H1 (cell line): ENCODE data around the gene CKAP2L.

Experiments used
- BRCA1 ChIP-seq: IDR thresholded peaks from 2 replicates; pipeline ENCODE4 v1.6.1; 2012; ENCODE audit warnings: low read depth, low read length, improper control_type of control experiment
- EP300 ChIP-seq, 2 experiments: IDR thresholded peaks; 1 replicate in 1 of 2; 2 replicates in 1 of 2; pipeline ENCODE4 v1.6.1; 2011 to 2012; ENCODE audit warnings: low read depth in 2 of 2, low read length in 2 of 2, mild to moderate bottlenecking in 2 of 2, borderline replicate concordance in 1 of 2, inconsistent platforms in 1 of 2, moderate library complexity in 1 of 2
- EZH2 ChIP-seq: fragments of 200-600 bp; sonication (generic); IDR thresholded peaks from 2 replicates; pipeline ENCODE4 v1.7.1; 2012; ENCODE audit warnings: low read depth, mild to moderate bottlenecking, moderate library complexity, low read length, inconsistent platforms; ENCODE audit not compliant: severe bottlenecking
- POLR2AphosphoS5 ChIP-seq: IDR thresholded peaks from 2 replicates; pipeline ENCODE4 v1.6.1; 2011; ENCODE audit warnings: low read depth, low read length
- TCF12 ChIP-seq: IDR thresholded peaks from 2 replicates; pipeline ENCODE4 v1.6.1; 2011; ENCODE audit warnings: low read depth, mild to moderate bottlenecking, low read length
- ZNF274 ChIP-seq: IDR thresholded peaks from 2 replicates; pipeline ENCODE4 v1.7.0; 2012; ENCODE audit warnings: low read length, borderline replicate concordance; ENCODE audit errors: extremely low read depth
- TF ChIP-seq, protein P1 (sequence below): IDR thresholded peaks from 2 replicates; pipeline ENCODE4 v1.6.1; 2012; ENCODE audit warnings: inconsistent platforms
- TF ChIP-seq, protein P2 (sequence below), 3 experiments: IDR thresholded peaks; 1 replicate in 2 of 3; 2 replicates in 1 of 3; pipeline versions ENCODE4 v1.5.1 to v1.6.1; 2011; ENCODE audit warnings: low read length in 3 of 3, mild to moderate bottlenecking in 3 of 3, inconsistent platforms in 2 of 3, low read depth in 1 of 3, moderate library complexity in 1 of 3; ENCODE audit not compliant: insufficient read depth in 1 of 3; ENCODE audit errors: control extremely low read depth in 1 of 3
- TF ChIP-seq, protein P3 (sequence below): IDR thresholded peaks from 2 replicates; pipeline ENCODE4 v1.6.1; 2011; ENCODE audit warnings: low read depth, mild to moderate bottlenecking, low read length; ENCODE audit not compliant: insufficient read depth

DNA sequence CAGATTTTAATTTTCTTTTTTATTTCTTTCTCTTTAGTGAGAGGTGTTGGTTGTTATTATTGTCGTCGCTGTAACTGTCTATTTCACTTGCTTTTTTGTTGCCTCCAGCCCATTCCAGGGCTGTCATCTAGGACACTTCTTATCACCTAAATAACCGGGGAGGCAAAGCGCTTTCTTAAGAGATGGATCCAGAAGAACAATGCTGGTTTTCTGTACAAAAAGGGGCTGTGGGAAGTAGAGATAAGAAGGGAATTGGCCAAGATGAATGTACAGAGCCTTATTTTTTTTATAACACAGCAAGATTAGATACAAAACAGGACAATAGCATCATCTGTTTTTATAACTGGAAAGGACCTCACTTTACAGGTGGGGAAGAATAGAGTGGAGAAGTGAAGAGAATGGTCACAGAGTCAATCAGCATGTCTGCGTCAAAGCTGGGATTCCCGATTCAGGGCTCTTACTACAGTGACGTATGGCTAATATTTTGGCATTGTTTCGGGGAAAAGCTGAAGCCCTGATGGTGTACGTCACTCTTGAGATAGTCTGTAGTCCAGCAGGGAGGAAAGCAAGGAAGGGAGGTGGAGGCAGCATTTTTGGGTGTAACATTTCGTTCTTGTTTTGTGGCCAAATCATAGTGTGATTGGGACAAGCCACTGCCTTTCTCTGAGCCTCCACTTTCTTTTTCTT is 49.0 kb upstream of the CKAP2L start:
- TF ChIP-seq TCF12, result no peak
- TF ChIP-seq POLR2AphosphoS5, result no peak
- TF ChIP-seq ZNF274, result no peak
- no peak for TF ChIP-seq BRCA1
- TF ChIP-seq, protein P1, sequence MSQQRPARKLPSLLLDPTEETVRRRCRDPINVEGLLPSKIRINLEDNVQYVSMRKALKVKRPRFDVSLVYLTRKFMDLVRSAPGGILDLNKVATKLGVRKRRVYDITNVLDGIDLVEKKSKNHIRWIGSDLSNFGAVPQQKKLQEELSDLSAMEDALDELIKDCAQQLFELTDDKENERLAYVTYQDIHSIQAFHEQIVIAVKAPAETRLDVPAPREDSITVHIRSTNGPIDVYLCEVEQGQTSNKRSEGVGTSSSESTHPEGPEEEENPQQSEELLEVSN, result no peak
- no peak for TF ChIP-seq EP300 (IDR thresholded peaks at IDR 0.05; ENCODE audit: borderline replicate concordance in 1 of 2, low read depth in 2 of 2, low read length in 2 of 2)
- TF ChIP-seq, protein P2, sequence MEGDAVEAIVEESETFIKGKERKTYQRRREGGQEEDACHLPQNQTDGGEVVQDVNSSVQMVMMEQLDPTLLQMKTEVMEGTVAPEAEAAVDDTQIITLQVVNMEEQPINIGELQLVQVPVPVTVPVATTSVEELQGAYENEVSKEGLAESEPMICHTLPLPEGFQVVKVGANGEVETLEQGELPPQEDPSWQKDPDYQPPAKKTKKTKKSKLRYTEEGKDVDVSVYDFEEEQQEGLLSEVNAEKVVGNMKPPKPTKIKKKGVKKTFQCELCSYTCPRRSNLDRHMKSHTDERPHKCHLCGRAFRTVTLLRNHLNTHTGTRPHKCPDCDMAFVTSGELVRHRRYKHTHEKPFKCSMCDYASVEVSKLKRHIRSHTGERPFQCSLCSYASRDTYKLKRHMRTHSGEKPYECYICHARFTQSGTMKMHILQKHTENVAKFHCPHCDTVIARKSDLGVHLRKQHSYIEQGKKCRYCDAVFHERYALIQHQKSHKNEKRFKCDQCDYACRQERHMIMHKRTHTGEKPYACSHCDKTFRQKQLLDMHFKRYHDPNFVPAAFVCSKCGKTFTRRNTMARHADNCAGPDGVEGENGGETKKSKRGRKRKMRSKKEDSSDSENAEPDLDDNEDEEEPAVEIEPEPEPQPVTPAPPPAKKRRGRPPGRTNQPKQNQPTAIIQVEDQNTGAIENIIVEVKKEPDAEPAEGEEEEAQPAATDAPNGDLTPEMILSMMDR (IDR thresholded peaks at IDR 0.05; ENCODE audit: control extremely low read depth in 1 of 3, insufficient read depth in 1 of 3, low read depth in 1 of 3, low read length in 3 of 3), result no peak
- TF ChIP-seq, protein P3, sequence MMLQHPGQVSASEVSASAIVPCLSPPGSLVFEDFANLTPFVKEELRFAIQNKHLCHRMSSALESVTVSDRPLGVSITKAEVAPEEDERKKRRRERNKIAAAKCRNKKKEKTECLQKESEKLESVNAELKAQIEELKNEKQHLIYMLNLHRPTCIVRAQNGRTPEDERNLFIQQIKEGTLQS, result no peak
- no peak for TF ChIP-seq EZH2
